AG04449 (cell line): ENCODE data around the gene MOGAT2.

Experiments
- CTCF ChIA-PET: fragments of 350-600 bp; formaldehyde crosslinking; extraction: SDS; loops from one replicate; lab custom pipeline; 2021; ENCODE audit warnings: antibody characterized with exemption; lab: Yijun Ruan, JAX
- POLR2A ChIA-PET: fragments of 400-600, 350-600 bp; formaldehyde crosslinking; extraction: SDS; loops from one replicate; lab custom pipeline; 2020; ENCODE audit warnings: antibody characterized with exemption, inconsistent platforms; lab: Yijun Ruan, JAX
- DNase-seq: peaks from one replicate; pipeline ENCODE4 v3.0.0-alpha.2; 2010; ENCODE audit warnings: low read depth, low spot score
- H3K4me3 ChIP-seq: 2 replicates; pipeline ENCODE4 v1.5.1; 2011; ENCODE audit warnings: low read depth, mild to moderate bottlenecking, control low read depth, low read length
- CTCF ChIP-seq: IDR thresholded peaks from one replicate; pipeline ENCODE4 v1.5.1; 2011; ENCODE audit warnings: mild to moderate bottlenecking, moderate library complexity, low read length, control low read depth, inconsistent platforms; ENCODE audit not compliant: insufficient read depth; ENCODE audit errors: missing control alignments

Gene MOGAT2

GRCh38 chr11:75722669-75723042, 5.0 kb downstream of the MOGAT2 start:
- POLR2A ChIA-PET, result no interaction called here
- CTCF ChIA-PET, result interaction anchor here (1.2 to 2.1 kb wide), 9 partner anchors 9 to 595 kb away, joined by 3 to 16 read pairs (median 6); no protein-coding TSS in a partner anchor
- no peak for TF ChIP-seq CTCF
- no peak for DNase-seq
- H3K4me3 ChIP-seq, result no peak overlapping the region

DNA sequence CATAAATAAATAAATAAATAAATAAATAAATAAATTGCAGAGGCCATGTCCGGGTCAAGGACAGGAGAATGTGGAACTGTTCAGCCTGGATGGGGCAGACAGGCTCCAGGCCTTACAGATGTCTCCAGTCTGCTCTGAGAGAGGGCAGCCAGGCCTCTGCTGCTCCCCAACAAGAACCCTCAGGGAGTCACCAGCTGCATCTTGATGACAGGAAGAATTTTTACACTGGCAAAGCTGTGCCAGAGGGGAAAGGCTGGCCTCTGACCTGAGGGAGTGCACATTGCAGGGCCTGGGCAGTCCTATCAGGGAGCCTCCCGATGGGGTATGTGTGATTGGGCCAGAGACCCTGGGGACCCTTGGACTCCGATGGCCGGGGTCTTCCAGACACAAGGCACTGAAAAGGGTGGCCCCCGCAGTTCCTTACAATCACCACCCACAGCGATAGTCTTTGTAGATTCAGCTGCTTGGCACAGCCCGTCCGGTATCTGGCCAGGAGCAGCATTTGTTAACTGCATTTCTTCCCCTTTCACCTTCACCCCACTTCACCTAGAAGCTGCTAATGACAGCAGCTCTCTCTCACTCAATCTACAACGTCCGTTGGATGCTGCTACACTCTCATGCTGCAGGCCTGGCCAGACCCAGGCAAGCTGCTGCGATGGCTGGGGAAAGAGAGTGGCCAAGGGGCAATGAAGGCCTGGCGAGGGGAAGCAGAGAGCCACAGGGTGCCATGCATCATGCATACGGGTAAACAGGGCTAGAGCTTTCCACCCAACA, 8.1 kb downstream of the MOGAT2 start:
- no peak for DNase-seq
- TF ChIP-seq CTCF, result no peak
- POLR2A ChIA-PET, result no interaction called here
- CTCF ChIA-PET, result interaction anchor here (0.6 to 2.0 kb wide), 11 partner anchors 8 to 593 kb away, joined by 3 to 8 read pairs (median 3); partner anchors contain the start of gene MOGAT2
- H3K4me3 ChIP-seq, result no peak overlapping the region

DNA sequence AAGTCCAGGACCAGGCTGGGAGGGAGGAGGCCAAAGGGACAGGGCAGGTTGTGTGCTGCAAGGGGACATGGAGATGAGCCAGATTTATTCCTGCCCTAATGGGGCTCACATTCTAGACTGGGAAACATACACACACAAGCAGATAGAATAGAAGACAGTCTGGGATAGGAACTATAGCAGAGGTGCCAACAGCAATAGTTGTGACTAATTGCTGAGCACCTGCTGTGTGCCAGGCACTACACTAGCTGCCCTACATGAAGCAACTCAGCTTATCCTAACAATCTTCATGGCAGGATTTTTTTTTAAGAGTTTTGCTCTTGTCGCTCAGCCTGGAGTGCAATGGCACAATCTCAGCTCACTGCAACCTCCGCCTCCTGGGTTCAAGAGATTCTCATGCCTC, 11.4 kb downstream of the MOGAT2 start:
- no peak overlapping the region for H3K4me3 ChIP-seq
- POLR2A ChIA-PET, result no interaction called here
- CTCF ChIA-PET, result no interaction called here
- DNase-seq, result no peak
- no peak for TF ChIP-seq CTCF

DNA sequence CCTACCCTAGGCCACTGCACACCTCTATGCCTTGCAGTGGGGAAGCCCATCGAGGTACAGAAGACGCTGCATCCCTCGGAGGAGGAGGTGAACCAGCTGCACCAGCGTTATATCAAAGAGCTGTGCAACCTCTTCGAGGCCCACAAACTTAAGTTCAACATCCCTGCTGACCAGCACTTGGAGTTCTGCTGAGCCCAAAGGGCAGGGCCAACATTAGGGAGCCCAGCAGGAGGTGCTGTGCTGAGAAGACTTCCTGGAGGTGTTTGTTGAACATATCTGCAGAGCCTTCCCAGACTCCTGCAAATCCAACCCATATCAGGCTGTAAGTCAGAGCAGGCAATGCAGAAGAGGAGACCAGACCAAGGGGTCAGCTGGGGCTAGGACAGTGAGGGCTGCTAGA, 13.5 kb downstream of the MOGAT2 start:
- DNase-seq, result no peak
- POLR2A ChIA-PET, result no interaction called here
- TF ChIP-seq CTCF, result no peak
- no peak overlapping the region for H3K4me3 ChIP-seq
- CTCF ChIA-PET, result interaction anchor here (1.4 kb wide), 1 partner anchor 25 kb away, joined by 4 read pairs; no protein-coding TSS in a partner anchor

DNA sequence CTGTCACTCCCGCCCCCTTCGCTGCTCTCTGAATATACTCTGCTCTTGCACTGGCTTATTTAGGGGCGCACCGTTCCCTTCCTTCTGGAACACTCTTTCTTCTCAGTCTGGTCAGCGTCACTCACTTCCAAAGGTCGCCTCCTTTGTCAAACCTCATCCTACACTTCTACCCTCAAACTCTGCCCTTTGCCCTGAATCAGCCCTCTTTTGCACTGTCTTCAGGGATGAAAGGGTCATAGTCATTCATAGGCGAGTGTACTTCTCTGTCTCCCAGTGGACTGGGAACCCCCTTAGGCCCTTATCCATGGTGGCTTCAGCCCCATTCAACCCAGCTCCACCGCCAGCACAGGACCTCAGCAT, 15.4 kb downstream of the MOGAT2 start:
- ChIA-PET POLR2A (no interaction called here), CTCF (interaction anchor here (1.6 kb wide), 1 partner anchor 68 kb away, joined by 3 read pairs; no protein-coding TSS in a partner anchor)
- no peak overlapping the region for H3K4me3 ChIP-seq
- DNase-seq, result no peak
- no peak for TF ChIP-seq CTCF

DNA sequence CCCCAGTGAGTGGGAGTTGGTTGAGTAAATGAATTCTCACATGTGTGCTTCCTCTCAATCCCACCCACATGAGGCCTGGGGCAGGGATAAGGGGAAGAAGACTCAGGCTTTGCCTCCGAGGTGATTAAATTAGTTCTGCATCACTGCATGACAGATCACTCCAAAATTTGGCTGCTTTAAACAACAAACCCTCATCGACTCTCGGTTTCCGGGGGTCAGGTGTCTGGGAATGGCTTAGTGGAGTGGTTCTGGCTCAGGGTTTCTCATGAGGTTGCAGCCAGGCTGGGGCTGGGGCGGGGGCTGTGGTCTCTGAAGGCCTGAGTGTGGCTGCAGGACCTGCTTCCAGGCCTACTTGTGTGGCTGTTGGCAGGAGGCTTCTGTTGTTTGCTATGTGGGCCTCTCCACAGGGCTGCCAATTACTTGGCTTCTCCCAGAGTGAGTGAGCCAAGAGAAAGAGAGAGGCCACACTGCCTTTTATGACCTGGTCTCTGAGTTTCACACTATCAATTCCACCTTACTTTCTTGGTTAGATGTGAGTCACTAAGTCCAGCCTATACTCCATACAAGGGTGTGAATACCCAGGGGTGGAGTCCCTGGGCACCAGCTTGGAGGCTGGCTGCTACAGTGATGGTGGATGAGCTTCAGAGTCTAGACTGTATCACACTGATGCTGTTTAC, 15.9 kb downstream of the MOGAT2 start:
- no peak for DNase-seq
- no peak overlapping the region for H3K4me3 ChIP-seq
- TF ChIP-seq CTCF, result no peak
- CTCF ChIA-PET, result interaction anchor here (1.8 kb wide), 1 partner anchor 10 kb away, joined by 4 read pairs; no protein-coding TSS in a partner anchor
- POLR2A ChIA-PET, result no interaction called here
